ENCODE results near the gene WDFY1.

WDFY1 gene, protein sequence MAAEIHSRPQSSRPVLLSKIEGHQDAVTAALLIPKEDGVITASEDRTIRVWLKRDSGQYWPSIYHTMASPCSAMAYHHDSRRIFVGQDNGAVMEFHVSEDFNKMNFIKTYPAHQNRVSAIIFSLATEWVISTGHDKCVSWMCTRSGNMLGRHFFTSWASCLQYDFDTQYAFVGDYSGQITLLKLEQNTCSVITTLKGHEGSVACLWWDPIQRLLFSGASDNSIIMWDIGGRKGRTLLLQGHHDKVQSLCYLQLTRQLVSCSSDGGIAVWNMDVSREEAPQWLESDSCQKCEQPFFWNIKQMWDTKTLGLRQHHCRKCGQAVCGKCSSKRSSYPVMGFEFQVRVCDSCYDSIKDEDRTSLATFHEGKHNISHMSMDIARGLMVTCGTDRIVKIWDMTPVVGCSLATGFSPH

DNA sequence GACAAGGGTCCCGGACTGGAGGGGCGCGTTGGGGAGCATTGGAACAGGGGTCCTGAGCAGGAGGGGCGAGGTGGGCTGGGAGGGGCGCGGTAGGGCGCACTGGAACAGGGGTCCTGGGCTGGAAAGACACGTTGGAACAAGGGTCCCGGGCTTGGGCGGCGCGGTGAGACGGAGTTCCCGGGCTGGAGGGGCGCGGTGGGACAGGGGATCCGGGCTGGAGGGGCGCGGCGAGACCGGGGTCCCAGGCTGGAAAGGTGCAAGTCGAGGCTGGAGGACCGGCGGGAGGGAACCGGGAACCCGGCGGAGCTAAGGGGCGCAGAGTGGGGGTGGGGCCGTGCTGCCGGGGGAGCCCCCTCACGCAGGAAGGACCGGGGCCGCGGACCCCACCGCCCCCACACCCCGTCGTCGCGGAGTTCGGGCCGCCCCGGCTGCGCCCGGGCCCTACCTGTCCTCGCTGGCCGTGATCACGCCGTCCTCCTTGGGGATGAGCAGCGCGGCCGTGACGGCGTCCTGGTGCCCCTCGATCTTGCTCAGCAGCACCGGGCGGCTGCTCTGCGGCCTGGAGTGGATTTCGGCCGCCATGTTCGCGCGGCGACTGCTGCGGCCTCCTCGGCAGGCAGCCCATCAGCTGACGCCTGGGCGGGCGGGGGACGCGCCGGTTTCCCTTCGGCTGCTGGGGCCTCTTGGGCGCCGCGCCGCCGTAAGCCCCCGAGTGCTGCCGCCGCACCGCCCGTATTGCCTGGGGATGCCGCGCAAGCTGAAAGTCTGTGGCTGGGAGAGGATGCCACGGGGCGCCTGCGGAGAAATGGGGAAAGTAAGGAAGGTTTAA, at the start of gene WDFY1:
TSS of gene WDFY1 (minus strand) at position 633 of the 829 bp plus-strand sequence. CDS start at position 582, 51 bp downstream.
- Histone ChIP-seq H3K9me3 (ENCODE audit: control insufficient read depth, low read length) (no peaks in the 10 kb centered on the region), H2AFZ (peak within 1 kb of the TSS; percentile 96), H3K9ac (peak within 1 kb of the TSS; percentile 90), H3K79me2 (peaks cover 42% of the 10 kb centered on the region), H3K36me3 (ENCODE audit: control insufficient read depth, insufficient read depth, low read length) (no peaks in the 10 kb centered on the region), H3K27me3 (ENCODE audit: control insufficient read depth, insufficient read depth, low read length) (no peaks in the 10 kb centered on the region), H3K4me1 (peaks cover 10% of the 10 kb centered on the region), H3K4me2 (ENCODE audit: low read length) (peak within 1 kb of the TSS; percentile 95), H3K4me3 (ENCODE audit: low read depth, low read length) (peak within 1 kb of the TSS; percentile 86), H3K27ac (peak within 1 kb of the TSS; percentile 81)
- TF ChIP-seq CTCF (IDR thresholded peaks at IDR 0.05), result peak; percentile 17

DNA sequence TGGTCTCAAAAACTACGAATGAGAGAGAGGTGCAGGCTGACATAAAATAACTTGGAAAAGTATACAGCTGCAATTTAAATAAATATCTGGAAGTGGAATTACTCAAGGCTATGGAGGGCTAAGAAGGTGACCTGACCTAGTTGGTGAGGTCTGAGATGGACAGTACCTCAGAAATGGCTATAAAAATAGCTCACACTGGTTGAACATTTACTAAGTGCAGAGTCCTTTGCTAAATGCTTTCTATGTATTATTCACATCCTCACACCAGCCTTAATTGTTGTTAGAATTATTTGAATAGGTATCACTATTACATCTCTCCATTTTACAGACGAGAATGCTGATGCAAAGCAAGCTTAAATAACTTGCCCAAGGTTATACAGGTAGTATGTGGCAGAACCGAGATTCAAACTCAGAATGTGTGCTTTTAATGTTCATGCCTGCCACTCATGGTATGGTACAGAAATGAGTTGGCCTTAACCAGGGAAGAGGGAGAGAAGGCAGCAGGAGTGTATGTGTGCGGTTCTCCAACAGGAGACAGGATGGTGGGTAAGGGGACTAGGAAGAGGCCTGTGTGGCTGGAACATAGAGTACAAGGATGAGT, 49.5 kb upstream of the WDFY1 start:
- Histone ChIP-seq H3K4me2 (ENCODE audit: low read length) (no peak overlapping the region), H3K9ac (no peak overlapping the region), H3K4me3 (ENCODE audit: low read depth, low read length) (no peak overlapping the region), H3K27me3 (ENCODE audit: control insufficient read depth, insufficient read depth, low read length) (no peaks in the 10 kb centered on the region), H3K4me1 (no peaks in the 10 kb centered on the region), H3K27ac (no peak overlapping the region), H2AFZ (no peak overlapping the region), H3K36me3 (ENCODE audit: control insufficient read depth, insufficient read depth, low read length) (no peaks in the 10 kb centered on the region), H3K79me2 (no peaks in the 10 kb centered on the region), H3K9me3 (ENCODE audit: control insufficient read depth, low read length) (no peaks in the 10 kb centered on the region)
- TF ChIP-seq CTCF (IDR thresholded peaks at IDR 0.05), result no peak

- TF ChIP-seq CTCF (IDR thresholded peaks at IDR 0.05), result peak; percentile 78
- peak overlapping the region; percentile 6 for H2AFZ ChIP-seq
- H3K9ac ChIP-seq, result no peak overlapping the region
- no peaks in the 10 kb centered on the region for H3K27me3 ChIP-seq (ENCODE audit: control insufficient read depth, insufficient read depth, low read length)
- H3K27ac ChIP-seq, result no peak overlapping the region
- no peaks in the 10 kb centered on the region for H3K4me1 ChIP-seq
- H3K79me2 ChIP-seq, result no peaks in the 10 kb centered on the region
- no peaks in the 10 kb centered on the region for H3K36me3 ChIP-seq (ENCODE audit: control insufficient read depth, insufficient read depth, low read length)
- H3K4me3 ChIP-seq (ENCODE audit: low read depth, low read length), result no peak overlapping the region
- H3K4me2 ChIP-seq (ENCODE audit: low read length), result no peak overlapping the region
- H3K9me3 ChIP-seq (ENCODE audit: control insufficient read depth, low read length), result no peaks in the 10 kb centered on the region
Measured at GRCh38 chr2:223993634-223994232, 48.6 kb upstream of the WDFY1 start.

- no peak for TF ChIP-seq CTCF (IDR thresholded peaks at IDR 0.05)
- H3K4me2 ChIP-seq (ENCODE audit: low read length), result no peak overlapping the region
- no peaks in the 10 kb centered on the region for H3K9me3 ChIP-seq (ENCODE audit: control insufficient read depth, low read length)
- H3K27me3 ChIP-seq (ENCODE audit: control insufficient read depth, insufficient read depth, low read length), result no peaks in the 10 kb centered on the region
- H3K4me3 ChIP-seq (ENCODE audit: low read depth, low read length), result no peak overlapping the region
- no peaks in the 10 kb centered on the region for H3K4me1 ChIP-seq
- H3K27ac ChIP-seq, result no peak overlapping the region
- H3K79me2 ChIP-seq, result no peaks in the 10 kb centered on the region
- peak overlapping the region; percentile 33 for H2AFZ ChIP-seq
- H3K36me3 ChIP-seq (ENCODE audit: control insufficient read depth, insufficient read depth, low read length), result no peaks in the 10 kb centered on the region
- no peak overlapping the region for H3K9ac ChIP-seq
Measured at GRCh38 chr2:223991611-223992010, 46.5 kb upstream of the WDFY1 start.

Data from parathyroid adenoma (tissue), 2 donors.